ENCODE data around the gene TNS4. TPM values are rescaled to one million over a fixed set of nuclear protein-coding genes. Genes with fewer than 3 reads are reported as not detected.

The TNS4 gene
- total and polyA plus RNA-seq, 2 experiments from 2014 or later: 0.20 TPM; not detected in 1

DNA sequence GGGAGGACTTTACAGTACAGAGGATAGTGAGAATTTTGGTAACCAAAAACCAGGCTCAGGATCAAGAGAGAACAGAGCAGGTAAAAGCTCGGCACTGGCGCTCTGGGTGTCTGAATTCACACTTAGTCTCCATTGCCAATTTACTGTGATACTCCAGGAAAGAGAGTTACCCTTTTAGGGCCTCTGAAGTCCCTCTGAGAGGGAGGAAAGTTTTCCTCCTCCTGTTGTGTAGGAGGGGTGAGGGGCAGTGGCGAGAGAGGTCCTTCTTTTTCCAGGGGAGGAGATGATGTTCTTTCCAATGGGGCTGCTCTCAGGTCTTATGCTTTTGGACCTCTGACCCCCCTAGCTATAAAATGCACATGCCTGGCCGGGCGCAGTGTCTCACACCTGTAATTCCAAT is 5.4 kb upstream of the TNS4 start:
- Histone ChIP-seq H3K79me2 (ENCODE audit: insufficient read depth) (no peaks in the 10 kb centered on the region), H3K36me3 (ENCODE audit: low read depth) (no peaks in the 10 kb centered on the region), H3K9me2 (ENCODE audit: insufficient read depth) (no peaks in the 10 kb centered on the region), H3K27ac (no peak overlapping the region), H2AFZ (no peak overlapping the region), H3K9ac (no peak overlapping the region), H3K27me3 (replicated peaks; ENCODE audit: insufficient read depth) (no peaks in the 10 kb centered on the region), H3K4me2 (ENCODE audit: unreplicated experiment) (no peak overlapping the region), H4K20me1 (ENCODE audit: insufficient read depth) (no peaks in the 10 kb centered on the region), H3K9me3 (ENCODE audit: low read depth) (no peaks in the 10 kb centered on the region), H3K4me3 (no peak overlapping the region), H3F3A (ENCODE audit: insufficient read depth) (peaks cover 8% of the 10 kb centered on the region; the same call in 1 of the 2 replicates), H3K4me1 (ENCODE audit: insufficient read depth) (peaks cover 20% of the 10 kb centered on the region)
- TF ChIP-seq EZH2 (IDR thresholded peaks at IDR 0.05; ENCODE audit: insufficient read depth, poor library complexity, severe bottlenecking) (no peak), EZH2phosphoT487 (IDR thresholded peaks at IDR 0.05; ENCODE audit: insufficient read depth, low read depth) (no peak)
- DNase-seq: no peak
- in situ Hi-C loops (cut with MboI): no loop called here
- WGBS, 2 experiments (ENCODE audit: low coverage in 1 of 2, low lambda C conversion rate in 2 of 2, missing lambda C conversion rate in 2 of 2): 76 to 85% methylated on average over 5 of the region's 5 CpGs

- no peak overlapping the region for H3K4me2 ChIP-seq (ENCODE audit: unreplicated experiment)
- H3K27ac ChIP-seq: no peak overlapping the region
- no peak overlapping the region for H2AFZ ChIP-seq
- H3K9me2 ChIP-seq (ENCODE audit: insufficient read depth): no peaks in the 10 kb centered on the region
- no peak overlapping the region for H3K4me3 ChIP-seq
- H3K27me3 ChIP-seq (replicated peaks; ENCODE audit: insufficient read depth): no peaks in the 10 kb centered on the region
- no peaks in the 10 kb centered on the region for H4K20me1 ChIP-seq (ENCODE audit: insufficient read depth)
- in situ Hi-C loops (cut with MboI): no loop called here
- peaks cover 9% of the 10 kb centered on the region for H3F3A ChIP-seq (ENCODE audit: insufficient read depth)
- TF ChIP-seq EZH2 (IDR thresholded peaks at IDR 0.05; ENCODE audit: insufficient read depth, poor library complexity, severe bottlenecking) (no peak), EZH2phosphoT487 (IDR thresholded peaks at IDR 0.05; ENCODE audit: insufficient read depth, low read depth) (no peak)
- no peaks in the 10 kb centered on the region for H3K36me3 ChIP-seq (ENCODE audit: low read depth)
- H3K9ac ChIP-seq: no peak overlapping the region
- no peak for DNase-seq
- 55 to 66% methylated on average over 2 of the region's 2 CpGs for WGBS, 2 experiments (ENCODE audit: low coverage in 1 of 2, low lambda C conversion rate in 2 of 2, missing lambda C conversion rate in 2 of 2)
- no peaks in the 10 kb centered on the region for H3K79me2 ChIP-seq (ENCODE audit: insufficient read depth)
- H3K9me3 ChIP-seq (ENCODE audit: low read depth): no peaks in the 10 kb centered on the region
- H3K4me1 ChIP-seq (ENCODE audit: insufficient read depth): peaks cover 19% of the 10 kb centered on the region
Observed at GRCh38 chr17:40503154-40503553, 1.7 kb upstream of the TNS4 start.

- no peaks in the 10 kb centered on the region for H4K20me1 ChIP-seq (ENCODE audit: insufficient read depth)
- 85 to 89% methylated on average over 5 of the region's 5 CpGs for WGBS, 2 experiments (ENCODE audit: low coverage in 1 of 2, low lambda C conversion rate in 2 of 2, missing lambda C conversion rate in 2 of 2)
- no peaks in the 10 kb centered on the region for H3K36me3 ChIP-seq (ENCODE audit: low read depth)
- no peaks in the 10 kb centered on the region for H3K79me2 ChIP-seq (ENCODE audit: insufficient read depth)
- H3K9me2 ChIP-seq (ENCODE audit: insufficient read depth): no peaks in the 10 kb centered on the region
- H2AFZ ChIP-seq: no peak overlapping the region
- no peak overlapping the region for H3K27ac ChIP-seq
- peaks cover 23% of the 10 kb centered on the region for H3K4me1 ChIP-seq (ENCODE audit: insufficient read depth)
- H3F3A ChIP-seq (ENCODE audit: insufficient read depth): peaks cover 13% of the 10 kb centered on the region
- no peaks in the 10 kb centered on the region for H3K27me3 ChIP-seq (replicated peaks; ENCODE audit: insufficient read depth)
- H3K9me3 ChIP-seq (ENCODE audit: low read depth): no peaks in the 10 kb centered on the region
- H3K4me2 ChIP-seq (ENCODE audit: unreplicated experiment): no peak overlapping the region
- DNase-seq: no peak
- H3K9ac ChIP-seq: no peak overlapping the region
- no peak overlapping the region for H3K4me3 ChIP-seq
- TF ChIP-seq EZH2 (IDR thresholded peaks at IDR 0.05; ENCODE audit: insufficient read depth, poor library complexity, severe bottlenecking) (no peak), EZH2phosphoT487 (IDR thresholded peaks at IDR 0.05; ENCODE audit: insufficient read depth, low read depth) (no peak)
- in situ Hi-C loops (cut with MboI): no loop called here
Observed at GRCh38 chr17:40502716-40503115, 1.3 kb upstream of the TNS4 start.

DNA sequence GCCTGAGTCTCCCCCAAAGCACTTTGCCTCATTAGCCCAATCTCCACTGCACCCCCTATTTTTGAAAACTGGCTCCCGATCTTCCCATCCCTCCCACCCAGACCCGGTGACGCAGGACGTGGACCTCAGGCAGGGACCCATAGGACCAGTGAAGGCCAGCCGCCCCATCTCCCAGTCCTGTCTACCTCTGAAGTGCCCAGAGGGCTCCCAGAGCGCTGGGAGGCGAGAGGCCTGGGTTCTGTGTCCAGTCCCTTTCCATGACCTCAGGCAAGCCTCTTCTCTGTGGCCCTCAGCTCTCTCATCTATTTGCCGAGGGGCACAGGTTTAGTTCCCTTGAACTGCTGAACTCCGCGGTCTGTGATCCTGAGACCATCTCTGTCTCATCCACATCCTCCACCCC is 714 bp downstream of the TNS4 start:
- no peaks in the 10 kb centered on the region for H3K27me3 ChIP-seq (replicated peaks; ENCODE audit: insufficient read depth)
- WGBS, 2 experiments (ENCODE audit: low coverage in 1 of 2, low lambda C conversion rate in 2 of 2, missing lambda C conversion rate in 2 of 2): 97% methylated on average over 9 to 10 of the region's 10 CpGs
- no peaks in the 10 kb centered on the region for H3K36me3 ChIP-seq (ENCODE audit: low read depth)
- no peak for DNase-seq
- no peak for TF ChIP-seq EZH2phosphoT487 (IDR thresholded peaks at IDR 0.05; ENCODE audit: insufficient read depth, low read depth)
- TF ChIP-seq EZH2 (IDR thresholded peaks at IDR 0.05; ENCODE audit: insufficient read depth, poor library complexity, severe bottlenecking): no peak
- no peaks in the 10 kb centered on the region for H4K20me1 ChIP-seq (ENCODE audit: insufficient read depth)
- H3K4me3 ChIP-seq: no peak overlapping the region
- H2AFZ ChIP-seq: no peak overlapping the region
- H3K4me2 ChIP-seq (ENCODE audit: unreplicated experiment): no peak overlapping the region
- no peaks in the 10 kb centered on the region for H3K9me3 ChIP-seq (ENCODE audit: low read depth)
- H3F3A ChIP-seq (ENCODE audit: insufficient read depth): peaks cover 14% of the 10 kb centered on the region
- peaks cover 28% of the 10 kb centered on the region for H3K4me1 ChIP-seq (ENCODE audit: insufficient read depth)
- no peaks in the 10 kb centered on the region for H3K9me2 ChIP-seq (ENCODE audit: insufficient read depth)
- H3K79me2 ChIP-seq (ENCODE audit: insufficient read depth): no peaks in the 10 kb centered on the region
- H3K9ac ChIP-seq: no peak overlapping the region
- H3K27ac ChIP-seq: no peak overlapping the region
- in situ Hi-C loops (cut with MboI): no loop called here

GRCh38 chr17:40500190-40500589 is 1.2 kb downstream of the TNS4 start:
- Histone ChIP-seq H3K4me2 (ENCODE audit: unreplicated experiment) (peak overlapping the region; percentile 40), H3K27ac (peak overlapping the region; percentile 47), H3K9me2 (ENCODE audit: insufficient read depth) (no peaks in the 10 kb centered on the region), H2AFZ (no peak overlapping the region), H3F3A (ENCODE audit: insufficient read depth) (peaks cover 14% of the 10 kb centered on the region), H3K27me3 (replicated peaks; ENCODE audit: insufficient read depth) (no peaks in the 10 kb centered on the region), H3K4me1 (ENCODE audit: insufficient read depth) (peaks cover 28% of the 10 kb centered on the region), H3K79me2 (ENCODE audit: insufficient read depth) (no peaks in the 10 kb centered on the region), H3K9ac (peak overlapping the region; percentile 35; the same call in 1 of the 2 replicates), H3K9me3 (ENCODE audit: low read depth) (no peaks in the 10 kb centered on the region), H3K36me3 (ENCODE audit: low read depth) (no peaks in the 10 kb centered on the region), H3K4me3 (no peak overlapping the region), H4K20me1 (ENCODE audit: insufficient read depth) (no peaks in the 10 kb centered on the region)
- 94 to 95% methylated on average over 11 of the region's 11 CpGs for WGBS, 2 experiments (ENCODE audit: low coverage in 1 of 2, low lambda C conversion rate in 2 of 2, missing lambda C conversion rate in 2 of 2)
- TF ChIP-seq EZH2phosphoT487 (IDR thresholded peaks at IDR 0.05; ENCODE audit: insufficient read depth, low read depth) (no peak), EZH2 (IDR thresholded peaks at IDR 0.05; ENCODE audit: insufficient read depth, poor library complexity, severe bottlenecking) (no peak)
- no peak for DNase-seq
- in situ Hi-C loops (cut with MboI): no loop called here

Data from GM23248 (cell line).